IMR-90 (cell line): ENCODE results near the gene TEX13A. TPM values are rescaled to one million over a fixed set of nuclear protein-coding genes. Genes with fewer than 3 reads are reported as not detected.

Source experiments
- ATAC-seq: fragments of 200-7000 bp; cut with Tn5 transposase; 2 replicates; pipeline ENCODE4 v1.9.1; 2020; ENCODE audit warnings: low read depth, mild to moderate bottlenecking, moderate library complexity
- BruUV-seq: library from RNA; stranded (reverse); fragments of 400-500 nt; replicated peaks from 2 replicates; lab custom pipeline; 2021; lab: Mats Ljungman, UMichigan
- CTCF ChIA-PET: fragments of 300-600 bp; formaldehyde crosslinking; extraction: SDS; loops from one replicate; lab custom pipeline; 2021; ENCODE audit warnings: antibody characterized with exemption; lab: Yijun Ruan, JAX
- POLR2A ChIA-PET: fragments of 300-600 bp; sonication (Branson Sonifier 250); formaldehyde crosslinking; loops from one replicate; lab custom pipeline; 2022; ENCODE audit warnings: antibody characterized with exemption; ENCODE audit not compliant: unreplicated experiment; lab: Charles Lee
- DNase-seq: peaks from one replicate; pipeline ENCODE4 v3.0.0; 2013
- H2AFZ ChIP-seq: replicated peaks from 2 replicates; pipeline ENCODE3; 2013; ENCODE audit warnings: low read length, mild to moderate bottlenecking; ENCODE audit not compliant: poor library complexity
- H2AK5ac ChIP-seq: 2 replicates; pipeline ENCODE4 v1.6.1; 2013; ENCODE audit warnings: low read depth, low read length, inconsistent platforms
- H2AK9ac ChIP-seq: replicated peaks from 2 replicates; pipeline ENCODE3; 2013; ENCODE audit warnings: mild to moderate bottlenecking, low read depth, low read length, moderate library complexity; ENCODE audit not compliant: poor library complexity
- H2BK120ac ChIP-seq: 2 replicates; pipeline ENCODE4 v1.6.1; 2013; ENCODE audit warnings: low read depth, low read length, inconsistent platforms
- H2BK15ac ChIP-seq: 3 replicates; pipeline ENCODE4 v1.6.1; 2013; ENCODE audit warnings: low read depth, low read length, inconsistent platforms
- H2BK20ac ChIP-seq: 2 replicates; pipeline ENCODE4 v1.6.1; 2013; ENCODE audit warnings: low read depth, mild to moderate bottlenecking, inconsistent platforms, low read length, moderate library complexity
- H2BK5ac ChIP-seq: 2 replicates; pipeline ENCODE4 v1.6.1; 2013; ENCODE audit warnings: mild to moderate bottlenecking, low read depth, low read length, inconsistent platforms; ENCODE audit not compliant: poor library complexity, severe bottlenecking
- H3K14ac ChIP-seq: replicated peaks from 2 replicates; pipeline ENCODE4 v1.6.1; 2013; ENCODE audit warnings: low read depth, low read length, inconsistent platforms
- H3K18ac ChIP-seq: 2 replicates; pipeline ENCODE4 v1.6.1; 2013; ENCODE audit warnings: low read depth, low read length, control low read depth
- H3K23ac ChIP-seq: 2 replicates; pipeline ENCODE4 v1.6.1; 2013; ENCODE audit warnings: low read depth, low read length, inconsistent platforms
- H3K27ac ChIP-seq: 2 replicates; pipeline ENCODE4 v1.5.1; 2013; ENCODE audit warnings: mild to moderate bottlenecking, control low read depth, low read length; ENCODE audit not compliant: insufficient read depth
- H3K27me3 ChIP-seq: 2 replicates; pipeline ENCODE4 v1.6.1; 2013; ENCODE audit warnings: low read length; ENCODE audit not compliant: control insufficient read depth, insufficient read depth
- H3K36me3 ChIP-seq: 2 replicates; pipeline ENCODE4 v1.6.1; 2013; ENCODE audit warnings: low read length, mixed read lengths; ENCODE audit not compliant: control insufficient read depth, insufficient read depth
- H3K4ac ChIP-seq: 2 replicates; pipeline ENCODE4 v1.6.1; 2013; ENCODE audit warnings: low read depth, low read length, inconsistent platforms
- H3K4me1 ChIP-seq: 2 replicates; pipeline ENCODE4 v1.6.1; 2013; ENCODE audit warnings: low read length, mixed read lengths; ENCODE audit not compliant: control insufficient read depth, insufficient read depth
- H3K4me2 ChIP-seq: 2 replicates; pipeline ENCODE4 v1.6.1; 2013; ENCODE audit warnings: low read depth, mild to moderate bottlenecking, control low read depth, low read length, moderate library complexity
- H3K4me3 ChIP-seq: 2 replicates; pipeline ENCODE4 v1.5.1; 2013; ENCODE audit warnings: low read depth, mild to moderate bottlenecking, control low read depth, low read length, moderate library complexity; ENCODE audit not compliant: insufficient read depth
- H3K56ac ChIP-seq: 2 replicates; pipeline ENCODE4 v1.6.1; 2013; ENCODE audit warnings: low read length, inconsistent platforms; ENCODE audit not compliant: insufficient read depth; ENCODE audit errors: extremely low read depth
- H3K79me1 ChIP-seq, 2 experiments: 2 replicates each; pipeline ENCODE4 v1.6.1; 2013; ENCODE audit warnings: low read length in 2 of 2, inconsistent platforms in 1 of 2, low read depth in 1 of 2
- H3K9ac ChIP-seq: 2 replicates; pipeline ENCODE4 v1.6.1; 2013; ENCODE audit warnings: low read depth, low read length, control low read depth
- H3K9me1 ChIP-seq: 2 replicates; pipeline ENCODE4 v1.6.1; 2013; ENCODE audit warnings: low read length, inconsistent platforms; ENCODE audit not compliant: insufficient read depth
- H3K9me3 ChIP-seq: 2 replicates; pipeline ENCODE4 v1.6.1; 2013; ENCODE audit warnings: low read length; ENCODE audit not compliant: control insufficient read depth, insufficient read depth
- H4K20me1 ChIP-seq: 2 replicates; pipeline ENCODE4 v1.6.1; 2013; ENCODE audit warnings: low read length, inconsistent platforms; ENCODE audit not compliant: insufficient read depth
- H4K5ac ChIP-seq: 2 replicates; pipeline ENCODE4 v1.6.1; 2013; ENCODE audit warnings: mild to moderate bottlenecking, low read depth, low read length, control low read depth
- H4K8ac ChIP-seq, 2 experiments: 2 replicates each; pipeline ENCODE4 v1.6.1; 2013; ENCODE audit warnings: low read depth in 2 of 2, low read length in 2 of 2, control low read depth in 1 of 2, inconsistent platforms in 1 of 2
- H4K91ac ChIP-seq: 2 replicates; pipeline ENCODE4 v1.6.1; 2013; ENCODE audit warnings: low read depth, low read length, inconsistent platforms; ENCODE audit not compliant: insufficient read depth
- BHLHE40 ChIP-seq: fragments of 150-350 bp; IDR thresholded peaks from 2 replicates; pipeline ENCODE4 v1.6.1; 2016; ENCODE audit warnings: mild to moderate bottlenecking, low read depth, low read length
- CTCF ChIP-seq: conservative IDR thresholded peaks from 2 replicates; pipeline ENCODE4 v1.5.1; 2012; ENCODE audit warnings: mild to moderate bottlenecking, low read depth, low read length, improper control_type of control experiment
- FOS ChIP-seq: fragments of 150-350 bp; IDR thresholded peaks from 2 replicates; pipeline ENCODE4 v1.6.1; 2016; ENCODE audit warnings: low read depth, low read length
- MAZ ChIP-seq: IDR thresholded peaks from 2 replicates; pipeline ENCODE4 v1.6.1; 2012; ENCODE audit warnings: low read depth, mild to moderate bottlenecking, low read length, improper control_type of control experiment, moderate library complexity, borderline replicate concordance
- MXI1 ChIP-seq: IDR thresholded peaks from 2 replicates; pipeline ENCODE4 v1.6.1; 2012; ENCODE audit warnings: low read depth, mild to moderate bottlenecking, low read length, moderate library complexity, borderline replicate concordance
- NFE2L2 ChIP-seq: fragments of 150-350 bp; IDR thresholded peaks from 2 replicates; pipeline ENCODE4 v1.6.1; 2016; ENCODE audit warnings: low read depth, mild to moderate bottlenecking, low read length
- RFX5 ChIP-seq: IDR thresholded peaks from 2 replicates; pipeline ENCODE4 v1.8.0; 2012; ENCODE audit warnings: low read depth, mild to moderate bottlenecking, low read length, moderate library complexity
- SMC3 ChIP-seq: fragments of 150-350 bp; IDR thresholded peaks from 2 replicates; pipeline ENCODE4 v1.6.1; 2016; ENCODE audit warnings: low read depth, mild to moderate bottlenecking, antibody characterized with exemption, low read length, moderate library complexity
- WGBS, 2 experiments: methylation state at CpG; one replicate each; pipeline versions ENCODE4 v1.1.5 to v1.1.7; 2013; ENCODE audit warnings: missing lambda C conversion rate in 2 of 2; ENCODE audit not compliant: insufficient read length in 1 of 2; ENCODE audit errors: extremely low coverage in 2 of 2; 5-methylcytosine and 5-hydroxymethylcytosine counted together
- dilution Hi-C: fragments of 300-500 bp; cut with HindIII; formaldehyde crosslinking; loops from one replicate; pipeline ENCODE4 v1.14.3; 2018; ENCODE audit warnings: low sequenced_read_pairs; ENCODE audit not compliant: unreplicated experiment
- in situ Hi-C: fragments of 300-500 bp; cut with MboI; formaldehyde crosslinking; loops from 3 replicates; pipeline ENCODE4 v1.14.3; 2019; ENCODE audit warnings: low sequenced_read_pairs, inconsistent platforms, mixed read lengths
- intact Hi-C: fragments of 100-400 bp; cut with micrococcal nuclease; formaldehyde crosslinking; loops from 2 replicates; pipeline ENCODE4 v1.10.0; 2022
- polyA plus RNA-seq, 3 experiments: library from polyadenylated mRNA; depleted of rRNA; stranded (reverse); fragments of >200 nt; gene quantifications; 2 replicates each; pipeline ENCODE4 v1.2.3, GENCODE V29; 2012; ENCODE audit warnings: low replicate concordance in 1 of 3
- total RNA-seq: library from RNA; depleted of rRNA; stranded (reverse); fragments of >200 nt; gene quantifications from 2 replicates; pipeline ENCODE4 v1.2.3, GENCODE V29; 2012

Gene TEX13A
- total and polyA plus RNA-seq, 2 of the 4 experiments (the other 2 are of a cell fraction), result not detected

GRCh38 chrX:105263801-105264200, 43.3 kb upstream of the TEX13A start:
- no peak overlapping the region for H4K91ac ChIP-seq
- H3K27me3 ChIP-seq, result peaks cover 3% of the 10 kb centered on the region; the same call in 1 of the 2 replicates
- ChIA-PET POLR2A (no interaction called here), CTCF (no interaction called here)
- H3K27ac ChIP-seq, result no peak overlapping the region
- no peaks in the 10 kb centered on the region for H3K9me1 ChIP-seq
- dilution Hi-C loops (no loop called here), intact Hi-C loops (no loop called here), in situ Hi-C loops (no loop called here)
- no peak overlapping the region for H2AFZ ChIP-seq
- no peak overlapping the region for H2BK5ac ChIP-seq
- H2BK20ac ChIP-seq, result no peak overlapping the region
- no peak overlapping the region for H3K9ac ChIP-seq
- no peaks in the 10 kb centered on the region for H3K79me1 ChIP-seq
- TF ChIP-seq NFE2L2 (no peak), MAZ (no peak), CTCF (no peak), RFX5 (no peak), FOS (no peak), BHLHE40 (no peak), SMC3 (no peak), MXI1 (no peak)
- no peaks in the 10 kb centered on the region for H3K36me3 ChIP-seq
- no CpG with 5 or more reads among the region's 1 CpG for WGBS, 2 experiments
- no TSS peak for BruUV-seq
- no peak overlapping the region for H3K18ac ChIP-seq
- H4K8ac ChIP-seq, result no peak overlapping the region
- H2AK9ac ChIP-seq, result no peak overlapping the region
- H3K23ac ChIP-seq, result no peak overlapping the region
- H3K4ac ChIP-seq, result no peak overlapping the region
- DNase-seq (no peak), ATAC-seq (no peak)
- H3K14ac ChIP-seq, result no peak overlapping the region
- no peak overlapping the region for H2AK5ac ChIP-seq
- no peak overlapping the region for H4K5ac ChIP-seq
- H3K4me3 ChIP-seq, result no peak overlapping the region
- H3K4me1 ChIP-seq, result no peaks in the 10 kb centered on the region
- no peak overlapping the region for H2BK15ac ChIP-seq
- H3K4me2 ChIP-seq, result no peak overlapping the region
- H4K20me1 ChIP-seq, result no peaks in the 10 kb centered on the region
- H3K9me3 ChIP-seq, result no peaks in the 10 kb centered on the region
- no peak overlapping the region for H3K56ac ChIP-seq
- no peak overlapping the region for H2BK120ac ChIP-seq
